Endothelial cell of hepatic sinusoid (primary cell): ENCODE results near the gene IL4.

ENCODE experiments used
- in situ Hi-C: cut with HindIII; loops from 2 replicates; pipeline ENCODE4 v1.10.0; 2017; ENCODE audit warnings: low sequenced_read_pairs

Gene IL4

GRCh38 chr5:132657676-132658380, 16.0 kb upstream of the IL4 start, which contains the start of gene IL13:
Gene IL13 (plus strand): TSS chr5:132658173. CDS start chr5:132658187, 14 bp downstream.
- in situ Hi-C loops: loop anchor here (5.0 kb wide), 1 partner anchor 76 kb away; no protein-coding TSS in a partner anchor

GRCh38 chr5:132658381-132659302, 15.1 kb upstream of the IL4 start:
- in situ Hi-C loops: loop anchor here (5.0 kb wide), 1 partner anchor 76 kb away; no protein-coding TSS in a partner anchor

DNA sequence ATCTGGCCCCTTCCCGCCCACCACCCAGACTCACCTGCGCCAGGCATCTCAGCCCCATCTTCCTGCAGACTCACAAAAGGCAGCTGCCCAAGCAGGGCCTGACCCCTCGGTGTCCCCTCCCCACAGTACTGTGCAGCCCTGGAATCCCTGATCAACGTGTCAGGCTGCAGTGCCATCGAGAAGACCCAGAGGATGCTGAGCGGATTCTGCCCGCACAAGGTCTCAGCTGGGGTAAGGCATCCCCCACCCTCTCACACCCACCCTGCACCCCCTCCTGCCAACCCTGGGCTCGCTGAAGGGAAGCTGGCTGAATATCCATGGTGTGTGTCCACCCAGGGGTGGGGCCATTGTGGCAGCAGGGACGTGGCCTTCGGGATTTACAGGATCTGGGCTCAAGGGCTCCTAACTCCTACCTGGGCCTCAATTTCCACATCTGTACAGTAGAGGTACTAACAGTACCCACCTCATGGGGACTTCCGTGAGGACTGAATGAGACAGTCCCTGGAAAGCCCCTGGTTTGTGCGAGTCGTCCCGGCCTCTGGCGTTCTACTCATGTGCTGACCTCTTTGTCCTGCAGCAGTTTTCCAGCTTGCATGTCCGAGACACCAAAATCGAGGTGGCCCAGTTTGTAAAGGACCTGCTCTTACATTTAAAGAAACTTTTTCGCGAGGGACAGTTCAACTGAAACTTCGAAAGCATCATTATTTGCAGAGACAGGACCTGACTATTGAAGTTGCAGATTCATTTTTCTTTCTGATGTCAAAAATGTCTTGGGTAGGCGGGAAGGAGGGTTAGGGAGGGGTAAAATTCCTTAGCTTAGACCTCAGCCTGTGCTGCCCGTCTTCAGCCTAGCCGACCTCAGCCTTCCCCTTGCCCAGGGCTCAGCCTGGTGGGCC, 13.9 kb upstream of the IL4 start:
- in situ Hi-C loops: loop anchor here (5.0 kb wide), 1 partner anchor 78 kb away; no protein-coding TSS in a partner anchor

DNA sequence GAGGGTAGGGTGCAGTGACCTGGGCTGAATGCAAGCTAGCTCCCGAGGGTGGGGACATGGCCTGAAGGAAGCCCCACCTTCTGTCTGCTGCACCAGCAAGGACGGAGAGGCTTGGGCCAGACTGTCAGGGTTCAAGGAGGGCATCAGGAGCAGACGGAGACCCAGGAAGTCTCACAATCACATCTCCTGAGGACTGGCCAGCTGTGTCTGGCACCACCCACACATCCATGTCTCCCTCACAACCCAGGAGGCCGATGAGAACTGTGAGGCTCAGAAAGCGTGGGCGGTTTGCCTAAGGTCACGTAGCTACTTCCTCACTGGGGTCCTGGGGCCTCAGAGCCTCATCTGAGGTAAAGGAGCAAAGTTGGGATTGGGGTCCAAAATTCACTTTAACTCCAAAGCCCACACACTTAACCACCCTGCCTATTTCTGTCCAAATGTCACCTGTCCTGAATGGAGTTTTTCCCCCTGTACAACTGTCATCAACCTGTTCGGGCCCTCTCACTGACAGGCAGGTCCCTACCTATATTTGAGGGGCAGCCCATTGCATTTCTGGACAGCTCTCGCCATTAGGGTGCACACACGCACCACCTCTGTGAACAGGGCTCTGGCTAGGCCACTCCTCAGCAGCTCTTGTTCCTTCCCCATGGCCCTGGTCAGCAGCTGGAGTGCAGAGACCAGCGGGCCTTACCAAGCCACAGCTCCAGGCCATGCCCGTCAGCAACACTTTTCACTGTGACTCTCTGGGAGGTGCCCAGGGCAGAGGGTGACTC, 12.4 kb upstream of the IL4 start:
- in situ Hi-C loops: no loop called here

DNA sequence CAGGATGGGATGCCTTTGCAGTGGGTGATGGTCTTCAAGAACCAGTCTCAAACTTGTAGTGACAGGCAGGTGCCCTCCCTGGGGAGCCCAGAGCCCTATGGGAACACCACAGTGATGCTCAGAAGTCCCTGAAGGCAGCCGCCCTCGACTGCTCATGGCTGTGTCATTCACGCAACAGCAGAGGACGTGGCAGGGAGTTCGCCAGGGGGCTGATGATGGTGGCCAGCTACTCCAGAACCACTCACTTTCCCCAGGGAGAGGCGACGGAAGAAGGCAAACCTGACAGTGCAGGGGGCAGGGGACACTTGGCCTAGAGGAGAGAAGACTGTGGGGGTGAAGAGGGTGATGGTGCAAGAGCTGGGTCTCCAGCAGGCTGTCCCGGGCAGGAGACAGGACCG, 11.8 kb upstream of the IL4 start:
- in situ Hi-C loops: no loop called here

GRCh38 chr5:132662925-132663770, 10.6 kb upstream of the IL4 start:
- in situ Hi-C loops: no loop called here

- in situ Hi-C loops: no loop called here
Measured at GRCh38 chr5:132663771-132664695, 9.8 kb upstream of the IL4 start.

DNA sequence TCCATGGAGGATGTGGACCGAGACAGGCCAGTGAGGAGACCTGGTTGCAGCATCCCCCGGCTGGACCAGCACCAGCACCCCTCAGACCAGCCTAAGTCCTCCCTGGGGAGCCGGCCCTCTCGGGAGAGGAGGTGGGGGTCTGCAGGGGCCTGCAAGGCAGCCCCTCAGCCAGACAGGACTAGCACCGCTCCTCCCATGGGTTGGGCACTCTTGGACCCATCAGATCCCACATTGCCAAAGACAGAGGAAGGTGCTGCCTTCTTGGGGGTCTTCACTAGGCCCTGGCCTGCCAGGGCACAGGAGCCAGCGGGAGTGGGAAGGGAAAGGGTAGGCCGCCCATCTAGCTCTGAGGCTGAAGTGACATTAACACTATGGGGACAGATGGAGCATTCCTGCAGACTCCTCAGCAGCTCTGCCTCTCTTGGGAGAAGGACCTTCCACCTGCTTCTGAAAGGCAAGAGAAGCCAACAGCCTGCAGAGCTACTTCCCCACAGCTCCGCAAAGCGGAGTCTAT, 9.0 kb upstream of the IL4 start:
- in situ Hi-C loops: no loop called here

DNA sequence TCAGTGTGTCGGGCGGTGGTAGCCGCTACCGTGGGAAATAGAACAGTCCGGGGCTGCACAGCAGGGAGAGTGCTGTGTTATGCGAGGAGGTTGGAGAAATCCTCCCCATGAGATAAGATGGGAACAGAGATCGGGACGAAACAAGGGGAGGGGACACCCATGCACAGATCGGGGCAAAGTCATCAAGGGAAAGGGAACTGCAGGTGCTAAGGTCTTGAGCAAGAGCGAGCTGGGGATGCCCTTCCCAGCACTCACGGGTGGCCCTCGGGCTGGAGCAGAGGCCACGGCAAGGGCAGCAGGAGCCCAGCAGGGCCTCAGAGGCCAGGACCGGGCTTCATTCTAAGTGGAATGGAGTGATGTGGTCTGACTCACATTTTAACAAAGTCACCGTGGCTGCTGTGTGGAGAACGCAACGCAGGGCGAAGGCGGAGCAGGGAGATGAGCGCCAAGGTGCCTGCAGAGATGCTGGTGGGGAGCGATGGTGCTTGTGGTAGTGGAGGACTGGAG, 8.2 kb upstream of the IL4 start:
- in situ Hi-C loops: no loop called here

DNA sequence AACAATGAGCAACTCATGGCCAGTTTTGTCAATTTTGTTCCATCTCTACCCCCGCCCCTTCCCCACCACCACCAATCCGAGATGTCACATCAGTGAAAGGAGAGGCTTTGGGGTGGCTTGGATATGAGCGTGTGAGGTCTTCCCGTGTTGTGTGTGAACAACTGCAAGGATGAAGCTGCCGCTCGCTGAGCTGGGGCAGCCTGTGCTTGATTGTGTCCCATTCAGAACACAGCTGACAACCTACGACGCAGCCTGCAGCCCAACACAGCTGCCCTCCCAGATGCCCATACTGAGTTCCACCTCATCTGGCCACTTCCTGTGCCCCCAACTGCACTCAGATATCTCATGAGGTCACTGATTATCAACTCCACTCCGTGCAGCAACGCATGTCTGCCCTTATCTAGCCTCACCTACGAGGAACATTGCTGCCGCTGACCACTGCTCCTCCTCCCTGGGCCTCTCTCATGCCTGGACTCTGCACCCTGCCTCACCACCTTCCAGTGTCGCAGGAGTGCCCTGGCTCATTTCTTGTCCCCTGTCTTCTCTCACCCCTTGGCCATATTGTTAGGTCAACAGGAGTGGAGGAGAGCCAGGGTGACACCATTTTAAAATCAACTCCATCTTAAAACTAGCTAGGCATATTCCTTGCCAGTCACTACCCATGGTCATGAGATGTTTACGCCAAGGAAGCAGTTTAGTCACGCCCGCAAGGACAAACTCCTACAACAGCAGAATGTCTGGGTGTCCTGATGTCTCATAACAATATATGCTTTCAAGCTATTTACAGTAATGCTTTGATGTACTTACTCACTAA, 7.3 kb upstream of the IL4 start:
- in situ Hi-C loops: no loop called here

DNA sequence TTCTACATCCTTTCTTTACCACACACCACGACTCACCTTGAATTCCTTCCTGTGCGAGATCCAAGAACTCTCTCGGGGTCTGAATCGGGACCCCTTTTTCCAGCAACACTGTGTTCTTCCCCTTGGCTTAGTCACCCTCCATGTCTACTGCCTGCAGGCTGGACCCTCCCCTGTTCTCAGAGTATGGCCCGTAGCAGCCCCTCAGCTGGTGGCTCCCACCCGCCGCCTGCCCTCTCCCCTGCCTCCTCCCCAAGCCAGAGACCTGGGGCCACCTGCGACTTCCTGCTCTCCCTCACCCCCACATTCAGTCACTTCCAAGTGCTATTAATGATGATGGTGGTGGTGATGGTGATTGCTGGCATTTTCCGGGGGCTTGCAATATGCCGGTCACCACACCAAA, 6.5 kb upstream of the IL4 start:
- in situ Hi-C loops: no loop called here

DNA sequence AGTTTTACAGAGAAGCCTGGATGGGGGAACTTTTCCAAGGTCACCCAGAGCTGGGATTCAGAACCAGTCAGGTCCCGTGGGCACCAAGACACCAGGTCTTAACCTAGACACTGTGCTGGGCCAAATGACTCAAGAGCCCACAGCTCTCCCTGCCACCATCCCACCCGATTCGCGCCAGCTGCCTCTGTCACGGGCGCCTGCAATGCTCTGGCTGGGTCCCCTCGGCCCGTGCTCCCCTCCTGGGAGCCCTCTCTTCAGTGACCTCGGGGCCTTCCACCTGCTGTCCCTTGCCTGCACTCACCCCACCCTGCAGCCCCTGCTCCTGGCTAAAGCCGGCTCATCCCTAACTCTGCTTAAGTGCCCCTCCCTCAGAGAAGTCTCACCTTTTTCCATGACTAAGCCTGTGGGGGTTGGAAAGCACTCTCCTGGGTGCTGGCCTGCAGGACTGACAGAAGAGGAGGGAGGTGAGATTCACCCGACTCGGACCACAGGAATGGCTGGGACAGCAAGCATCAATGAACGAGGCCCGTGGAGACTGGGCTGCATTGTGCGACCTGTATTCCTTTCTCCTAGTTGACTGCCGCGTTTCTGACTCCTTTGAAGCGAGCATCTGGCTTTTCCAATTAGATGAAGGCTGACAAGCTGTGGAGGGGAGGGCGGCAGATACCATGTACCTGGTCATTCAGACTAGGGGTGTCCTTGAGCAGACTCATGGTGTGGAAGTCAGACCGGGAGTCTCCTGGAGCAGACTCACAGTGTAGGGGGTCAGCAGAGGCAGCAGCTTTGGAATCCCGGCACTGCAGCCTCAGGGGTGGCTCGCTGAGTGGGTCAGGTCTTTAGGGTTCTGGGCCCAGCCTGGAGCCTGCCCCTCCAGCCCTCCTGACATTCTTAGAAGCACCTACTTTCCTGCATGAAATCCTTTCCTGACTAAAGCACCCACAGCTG, 5.8 kb upstream of the IL4 start:
- in situ Hi-C loops: no loop called here

DNA sequence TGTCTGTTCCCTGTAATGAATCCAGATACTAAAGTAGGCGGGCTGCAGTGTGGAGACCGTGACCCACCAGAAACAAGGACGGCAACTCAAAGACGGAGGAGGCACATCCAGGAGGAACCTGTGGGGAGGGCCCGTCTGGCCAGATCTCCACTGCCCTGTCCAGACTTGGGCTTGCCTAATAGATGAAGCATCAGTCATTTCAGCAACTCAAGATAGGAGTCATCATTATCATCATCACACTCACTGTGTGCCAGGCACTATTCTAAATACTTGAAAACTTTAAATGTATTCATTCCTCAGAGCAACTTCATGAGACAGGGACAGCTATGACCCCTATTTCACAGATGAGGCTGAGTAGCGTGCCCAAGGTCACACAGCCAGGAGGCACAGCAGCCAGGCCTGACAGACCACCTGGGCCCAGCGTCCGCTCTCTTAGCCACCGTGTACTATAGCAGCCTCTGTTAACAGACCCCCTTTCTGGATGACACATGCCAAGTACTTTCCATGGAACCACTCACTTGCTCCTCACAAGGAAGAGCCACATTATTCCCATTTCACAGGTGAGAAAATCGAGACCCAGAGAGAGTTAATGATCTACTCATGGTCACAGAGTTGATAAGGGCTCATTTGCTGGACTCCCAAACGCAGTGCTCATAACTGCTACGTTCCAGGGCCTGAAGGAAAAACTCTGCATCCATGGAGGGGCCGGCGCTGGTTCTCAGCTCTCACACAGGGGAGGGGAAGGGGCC, 4.9 kb upstream of the IL4 start:
- in situ Hi-C loops: no loop called here

GRCh38 chr5:132669455-132669820, 4.4 kb upstream of the IL4 start:
- in situ Hi-C loops: no loop called here
